Activated CD8-positive, alpha-beta memory T cell treated with anti-CD3 and anti-CD28 coated beads for 48 hours (primary cell): ENCODE results near the gene SYF2.

ENCODE experiments used
- DNase-seq, 3 experiments: peaks; one replicate each; pipeline ENCODE4 v3.0.0-alpha.2; 2020; ENCODE audit warnings: low read depth in 2 of 3, low spot score in 2 of 3

Gene SYF2

GRCh38 chr1:25185409-25186160, 46.7 kb downstream of the SYF2 start:
- DNase-seq = no peak

DNA sequence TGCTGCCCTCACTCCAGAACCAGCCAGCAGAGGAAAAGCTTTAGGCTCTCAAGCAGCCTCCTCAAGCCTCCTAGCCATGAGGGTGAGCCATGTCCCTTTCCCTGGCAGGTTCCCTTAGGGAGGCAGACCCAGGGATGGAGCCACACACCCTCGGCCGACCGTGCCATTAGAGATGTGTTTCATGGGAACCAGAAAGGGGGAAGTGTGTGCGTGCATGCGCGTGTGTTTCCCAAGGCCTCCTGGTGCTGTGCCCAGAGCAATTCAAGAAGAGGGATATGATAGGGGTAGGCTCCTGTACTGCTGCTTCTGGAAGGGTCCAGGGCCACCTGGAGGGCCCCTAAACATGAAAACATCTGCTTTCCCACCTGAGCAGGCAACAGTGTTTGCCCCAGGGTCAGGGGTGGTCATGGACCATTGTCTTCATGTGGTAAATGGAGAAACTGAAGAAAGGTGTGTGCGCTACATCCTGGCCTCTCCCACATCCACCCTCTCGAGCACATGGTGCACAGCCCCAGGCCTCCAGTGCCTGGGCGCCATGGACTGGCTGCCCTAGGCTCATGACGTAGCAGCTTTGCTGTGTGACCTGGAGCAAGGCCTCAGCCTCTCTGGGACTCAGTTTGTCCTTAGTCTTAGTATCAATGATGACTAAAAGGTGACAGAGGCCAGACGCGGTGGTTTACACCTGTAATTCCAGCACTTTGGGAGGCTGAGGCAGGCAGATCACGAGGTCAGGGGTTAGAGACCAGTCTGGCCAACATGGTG, 48.1 kb downstream of the SYF2 start:
- DNase-seq = no peak

- no peak for DNase-seq
Observed at GRCh38 chr1:25183126-25183980, 48.9 kb downstream of the SYF2 start.

DNA sequence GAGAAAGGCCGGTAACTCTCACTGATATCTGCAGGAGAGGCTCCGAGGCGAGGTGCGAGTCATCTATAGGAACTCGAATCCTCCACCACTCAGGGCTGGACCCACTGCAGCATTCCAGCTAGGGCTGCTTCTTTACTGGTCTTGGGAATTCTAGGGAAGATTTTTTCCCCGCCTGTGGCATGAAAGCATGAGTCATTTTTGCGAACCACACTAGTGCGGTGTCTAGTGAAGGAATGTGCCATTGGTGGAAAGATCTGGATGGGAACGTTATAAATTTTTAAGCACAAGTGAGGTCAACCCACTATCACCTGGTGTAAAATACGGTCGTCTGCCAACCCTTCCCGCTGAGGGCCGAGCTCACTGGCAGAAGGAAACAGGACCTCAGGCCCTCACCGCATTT, 49.7 kb downstream of the SYF2 start:
- no peak for DNase-seq

DNA sequence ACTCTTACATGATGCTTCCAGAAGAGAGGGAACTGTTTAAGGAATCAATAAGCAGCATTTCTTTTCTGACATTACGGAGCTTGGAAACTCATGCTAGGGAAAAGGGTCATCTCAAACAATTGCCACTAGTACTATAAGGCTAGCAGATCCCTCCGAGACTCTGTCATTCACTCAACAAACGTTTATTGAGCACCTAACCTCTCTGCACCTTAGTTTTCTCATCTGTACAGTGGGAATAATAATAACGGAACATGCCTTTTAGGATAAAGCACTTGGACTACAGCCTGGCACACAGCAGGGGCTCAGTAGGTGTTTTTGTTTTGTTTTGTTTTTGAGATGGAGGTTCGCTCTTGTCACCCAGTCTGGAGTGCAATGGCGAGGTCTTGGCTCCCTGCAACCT, 51.3 kb downstream of the SYF2 start:
- DNase-seq = no peak

GRCh38 chr1:25178917-25179561, 53.3 kb downstream of the SYF2 start:
- DNase-seq = no peak

DNA sequence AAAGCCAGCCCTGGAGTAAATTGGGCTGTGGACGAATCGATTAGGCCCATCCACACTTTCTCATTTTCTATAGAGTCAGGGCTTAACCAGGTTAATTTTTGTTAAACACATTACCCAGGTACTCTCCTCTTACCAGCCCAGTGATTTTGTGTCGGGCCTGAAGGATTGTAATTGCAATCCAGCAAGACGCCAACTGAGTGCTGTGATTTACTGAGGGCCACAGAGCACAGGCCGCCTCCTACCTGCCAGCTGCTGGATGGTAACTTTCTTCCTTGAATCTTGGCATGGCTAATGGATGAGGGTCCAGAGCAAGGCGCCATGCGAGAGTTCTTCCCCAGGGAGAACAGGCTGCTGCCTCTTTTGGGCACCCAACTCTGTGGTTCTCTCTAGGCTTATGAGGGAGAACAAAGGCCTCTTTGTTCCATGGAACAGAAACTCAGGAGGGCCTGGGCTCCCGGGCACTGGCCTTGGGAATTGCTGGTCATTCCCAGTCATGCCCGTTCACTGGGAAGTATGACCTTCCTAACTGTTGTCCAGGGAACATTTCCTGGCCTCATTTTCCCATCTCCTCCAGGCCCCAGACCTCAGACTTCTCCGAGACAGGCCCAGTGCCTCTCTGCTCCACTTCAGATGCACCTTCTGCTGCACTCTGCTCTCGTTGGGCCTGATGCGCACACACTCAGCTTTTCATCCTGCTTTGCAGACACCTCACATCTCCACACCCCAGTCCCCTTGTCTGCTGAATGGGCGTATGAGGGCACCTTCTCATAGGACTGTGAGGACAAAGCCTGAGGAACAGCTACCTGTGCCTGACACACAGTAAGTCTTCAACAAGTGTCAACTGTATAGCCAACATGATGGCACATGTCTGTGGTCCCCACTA, 57.3 kb downstream of the SYF2 start:
- DNase-seq = no peak

DNA sequence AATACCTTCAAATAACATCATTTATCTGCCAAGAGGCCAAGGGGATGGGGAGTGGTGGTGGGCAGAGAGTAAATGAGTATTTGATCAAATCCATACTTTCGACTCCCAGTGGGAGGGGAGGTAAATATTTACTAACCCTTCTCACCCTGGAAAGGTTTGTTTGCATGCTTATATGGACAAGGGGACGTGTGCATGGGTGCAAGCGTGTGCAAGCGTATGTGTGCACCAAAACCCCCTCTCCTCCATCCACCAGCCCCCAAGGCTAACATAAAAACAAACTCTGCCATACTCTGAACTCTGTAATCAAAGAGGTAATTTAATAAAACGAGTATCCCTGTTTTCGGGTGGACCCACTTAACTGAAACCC, 58.0 kb downstream of the SYF2 start:
- no peak for DNase-seq

DNA sequence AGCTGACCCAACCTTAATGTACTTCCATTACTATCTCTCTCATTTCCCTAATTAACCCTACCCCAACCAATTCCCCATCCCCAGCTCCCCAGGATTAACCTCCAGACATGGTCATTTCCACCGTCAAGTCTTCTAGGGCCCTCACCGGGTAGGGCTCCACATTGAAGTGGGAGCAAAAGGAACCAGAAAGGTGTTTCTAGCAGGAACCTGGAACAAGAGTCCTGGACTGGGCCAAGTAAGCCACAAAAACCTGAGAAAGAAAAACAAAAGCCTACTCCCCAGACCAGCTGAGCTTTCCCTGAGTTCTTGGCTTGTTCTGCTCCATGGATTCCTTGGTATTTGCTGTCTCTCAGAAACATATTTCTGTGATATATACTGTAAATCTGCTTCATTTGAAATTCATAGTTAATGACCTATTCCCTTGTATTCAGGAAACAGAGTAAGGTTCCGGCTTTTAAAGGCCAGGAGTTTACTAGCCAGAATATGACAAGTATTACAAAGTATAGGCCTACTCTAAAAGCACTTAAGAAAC, 58.4 kb downstream of the SYF2 start:
- DNase-seq = no peak
